HEK293 (cell line): ENCODE measurements around the gene SEC61A2.

Experiments used
- RBAK ChIP-seq: fragments of 450-650 bp; formaldehyde crosslinking; IDR thresholded peaks from 2 replicates; pipeline ENCODE4 v1.5.1; 2016; ENCODE audit warnings: missing biosample characterization, missing genetic modification characterization
- YY1 ChIP-seq: fragments of 450-650 bp; formaldehyde crosslinking; IDR thresholded peaks from 2 replicates; pipeline ENCODE4 v1.5.1; 2018; ENCODE audit warnings: missing biosample characterization, missing genetic modification characterization
- ZBTB7A ChIP-seq: fragments of 450-650 bp; formaldehyde crosslinking; IDR thresholded peaks from 2 replicates; pipeline ENCODE4 v1.5.1; 2016; ENCODE audit warnings: low read depth, missing biosample characterization, missing genetic modification characterization
- ZNF423 ChIP-seq: fragments of 450-650 bp; formaldehyde crosslinking; IDR thresholded peaks from 2 replicates; pipeline ENCODE4 v1.5.1; 2016; ENCODE audit warnings: missing biosample characterization, missing genetic modification characterization
- ZNF426 ChIP-seq: fragments of 450-650 bp; formaldehyde crosslinking; IDR thresholded peaks from 2 replicates; pipeline ENCODE4 v1.5.1; 2017; ENCODE audit warnings: missing biosample characterization, missing genetic modification characterization, mild to moderate bottlenecking, inconsistent platforms, moderate library complexity
- ZNF776 ChIP-seq: fragments of 450-650 bp; formaldehyde crosslinking; IDR thresholded peaks from 2 replicates; pipeline ENCODE4 v1.5.0; 2017; ENCODE audit warnings: missing biosample characterization, missing genetic modification characterization, borderline replicate concordance
- TF ChIP-seq, protein P1 (sequence below): fragments of 450-650 bp; formaldehyde crosslinking; IDR thresholded peaks from 2 replicates; pipeline ENCODE4 v1.5.1; 2016; ENCODE audit warnings: missing biosample characterization, missing genetic modification characterization
- TF ChIP-seq, protein P2 (sequence below): IDR thresholded peaks from 2 replicates; pipeline ENCODE4 v1.6.1; 2011; ENCODE audit warnings: mild to moderate bottlenecking, low read depth, low read length, borderline replicate concordance
- TF ChIP-seq, protein P3 (sequence below): fragments of 450-650 bp; formaldehyde crosslinking; conservative IDR thresholded peaks from 2 replicates; pipeline ENCODE4 v1.5.1; 2016; ENCODE audit warnings: low read depth, missing biosample characterization, missing genetic modification characterization

DNA sequence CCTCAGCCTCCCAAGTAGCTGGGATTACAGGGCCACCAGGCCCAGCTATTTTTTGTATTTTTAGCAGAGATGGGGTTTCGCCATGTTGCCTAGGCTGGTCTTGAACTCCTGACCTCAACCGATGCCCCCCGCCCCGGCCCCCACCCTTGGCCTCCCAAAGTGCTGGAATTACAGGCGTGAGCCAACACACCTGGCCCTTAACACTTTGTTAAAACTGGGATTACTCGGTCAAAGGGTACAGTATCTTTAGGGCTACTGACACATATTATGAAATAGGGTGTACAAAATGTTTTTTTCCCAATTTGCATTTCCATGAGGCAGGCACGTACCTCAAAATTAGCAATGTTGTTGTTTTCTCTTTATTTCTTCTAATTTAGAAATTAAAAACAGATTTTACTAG, 54.7 kb downstream of the SEC61A2 start:
- TF ChIP-seq, protein P1, sequence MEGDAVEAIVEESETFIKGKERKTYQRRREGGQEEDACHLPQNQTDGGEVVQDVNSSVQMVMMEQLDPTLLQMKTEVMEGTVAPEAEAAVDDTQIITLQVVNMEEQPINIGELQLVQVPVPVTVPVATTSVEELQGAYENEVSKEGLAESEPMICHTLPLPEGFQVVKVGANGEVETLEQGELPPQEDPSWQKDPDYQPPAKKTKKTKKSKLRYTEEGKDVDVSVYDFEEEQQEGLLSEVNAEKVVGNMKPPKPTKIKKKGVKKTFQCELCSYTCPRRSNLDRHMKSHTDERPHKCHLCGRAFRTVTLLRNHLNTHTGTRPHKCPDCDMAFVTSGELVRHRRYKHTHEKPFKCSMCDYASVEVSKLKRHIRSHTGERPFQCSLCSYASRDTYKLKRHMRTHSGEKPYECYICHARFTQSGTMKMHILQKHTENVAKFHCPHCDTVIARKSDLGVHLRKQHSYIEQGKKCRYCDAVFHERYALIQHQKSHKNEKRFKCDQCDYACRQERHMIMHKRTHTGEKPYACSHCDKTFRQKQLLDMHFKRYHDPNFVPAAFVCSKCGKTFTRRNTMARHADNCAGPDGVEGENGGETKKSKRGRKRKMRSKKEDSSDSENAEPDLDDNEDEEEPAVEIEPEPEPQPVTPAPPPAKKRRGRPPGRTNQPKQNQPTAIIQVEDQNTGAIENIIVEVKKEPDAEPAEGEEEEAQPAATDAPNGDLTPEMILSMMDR, result no peak
- TF ChIP-seq, protein P2, sequence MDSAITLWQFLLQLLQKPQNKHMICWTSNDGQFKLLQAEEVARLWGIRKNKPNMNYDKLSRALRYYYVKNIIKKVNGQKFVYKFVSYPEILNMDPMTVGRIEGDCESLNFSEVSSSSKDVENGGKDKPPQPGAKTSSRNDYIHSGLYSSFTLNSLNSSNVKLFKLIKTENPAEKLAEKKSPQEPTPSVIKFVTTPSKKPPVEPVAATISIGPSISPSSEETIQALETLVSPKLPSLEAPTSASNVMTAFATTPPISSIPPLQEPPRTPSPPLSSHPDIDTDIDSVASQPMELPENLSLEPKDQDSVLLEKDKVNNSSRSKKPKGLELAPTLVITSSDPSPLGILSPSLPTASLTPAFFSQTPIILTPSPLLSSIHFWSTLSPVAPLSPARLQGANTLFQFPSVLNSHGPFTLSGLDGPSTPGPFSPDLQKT, result no peak
- TF ChIP-seq, protein P3, sequence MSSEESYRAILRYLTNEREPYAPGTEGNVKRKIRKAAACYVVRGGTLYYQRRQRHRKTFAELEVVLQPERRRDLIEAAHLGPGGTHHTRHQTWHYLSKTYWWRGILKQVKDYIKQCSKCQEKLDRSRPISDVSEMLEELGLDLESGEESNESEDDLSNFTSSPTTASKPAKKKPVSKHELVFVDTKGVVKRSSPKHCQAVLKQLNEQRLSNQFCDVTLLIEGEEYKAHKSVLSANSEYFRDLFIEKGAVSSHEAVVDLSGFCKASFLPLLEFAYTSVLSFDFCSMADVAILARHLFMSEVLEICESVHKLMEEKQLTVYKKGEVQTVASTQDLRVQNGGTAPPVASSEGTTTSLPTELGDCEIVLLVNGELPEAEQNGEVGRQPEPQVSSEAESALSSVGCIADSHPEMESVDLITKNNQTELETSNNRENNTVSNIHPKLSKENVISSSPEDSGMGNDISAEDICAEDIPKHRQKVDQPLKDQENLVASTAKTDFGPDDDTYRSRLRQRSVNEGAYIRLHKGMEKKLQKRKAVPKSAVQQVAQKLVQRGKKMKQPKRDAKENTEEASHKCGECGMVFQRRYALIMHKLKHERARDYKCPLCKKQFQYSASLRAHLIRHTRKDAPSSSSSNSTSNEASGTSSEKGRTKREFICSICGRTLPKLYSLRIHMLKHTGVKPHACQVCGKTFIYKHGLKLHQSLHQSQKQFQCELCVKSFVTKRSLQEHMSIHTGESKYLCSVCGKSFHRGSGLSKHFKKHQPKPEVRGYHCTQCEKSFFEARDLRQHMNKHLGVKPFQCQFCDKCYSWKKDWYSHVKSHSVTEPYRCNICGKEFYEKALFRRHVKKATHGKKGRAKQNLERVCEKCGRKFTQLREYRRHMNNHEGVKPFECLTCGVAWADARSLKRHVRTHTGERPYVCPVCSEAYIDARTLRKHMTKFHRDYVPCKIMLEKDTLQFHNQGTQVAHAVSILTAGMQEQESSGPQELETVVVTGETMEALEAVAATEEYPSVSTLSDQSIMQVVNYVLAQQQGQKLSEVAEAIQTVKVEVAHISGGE (tag by site-specific recombination), result no peak
- TF ChIP-seq ZBTB7A, result no peak
- no peak for TF ChIP-seq ZNF776 (tag by site-specific recombination)
- TF ChIP-seq ZNF423, result no peak
- no peak for TF ChIP-seq ZNF426 (tag by site-specific recombination)
- no peak for TF ChIP-seq RBAK (tag by site-specific recombination)
- TF ChIP-seq YY1 (tag by site-specific recombination), result no peak
